PC-9 (cell line): ENCODE measurements around the gene ACACA.
"Not testable (repeated sequence)": the region's sequence is repeated elsewhere in the genome, so short reads cannot be mapped to it uniquely, and the experiment has no call there.

Source experiments
- EZH2 ChIP-seq: fragments of 200-600 bp; sonication (generic); IDR thresholded peaks from 2 replicates; pipeline ENCODE4 v1.8.0; 2017; ENCODE audit warnings: antibody characterized with exemption, low read depth
- TF ChIP-seq, protein P1 (sequence below): fragments of 200-600 bp; sonication (generic); conservative IDR thresholded peaks from 2 replicates; pipeline ENCODE4 v1.6.1; 2017; ENCODE audit warnings: mixed run types, antibody characterized with exemption, mild to moderate bottlenecking, moderate library complexity

DNA sequence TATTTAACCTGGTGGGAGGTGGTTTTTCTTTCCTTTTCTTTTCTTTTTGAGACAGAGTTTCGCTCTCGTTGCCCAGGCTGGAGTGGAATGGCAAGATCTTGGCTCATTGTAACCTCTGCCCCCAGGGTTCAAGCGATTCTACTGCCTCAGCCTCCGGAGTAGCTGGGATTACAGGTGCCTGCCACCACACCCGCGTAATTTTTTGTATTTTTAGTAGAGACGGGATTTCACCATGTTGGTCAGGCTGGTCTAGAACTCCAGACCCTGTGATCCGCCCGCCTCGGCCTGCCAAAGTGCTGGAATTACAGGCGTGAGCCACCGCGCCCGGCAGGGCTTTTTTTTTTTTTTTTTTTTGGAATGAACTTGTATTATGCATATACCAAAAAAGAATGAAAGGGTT lies 1.1 kb downstream of the ACACA start:
- TF ChIP-seq, protein P1, sequence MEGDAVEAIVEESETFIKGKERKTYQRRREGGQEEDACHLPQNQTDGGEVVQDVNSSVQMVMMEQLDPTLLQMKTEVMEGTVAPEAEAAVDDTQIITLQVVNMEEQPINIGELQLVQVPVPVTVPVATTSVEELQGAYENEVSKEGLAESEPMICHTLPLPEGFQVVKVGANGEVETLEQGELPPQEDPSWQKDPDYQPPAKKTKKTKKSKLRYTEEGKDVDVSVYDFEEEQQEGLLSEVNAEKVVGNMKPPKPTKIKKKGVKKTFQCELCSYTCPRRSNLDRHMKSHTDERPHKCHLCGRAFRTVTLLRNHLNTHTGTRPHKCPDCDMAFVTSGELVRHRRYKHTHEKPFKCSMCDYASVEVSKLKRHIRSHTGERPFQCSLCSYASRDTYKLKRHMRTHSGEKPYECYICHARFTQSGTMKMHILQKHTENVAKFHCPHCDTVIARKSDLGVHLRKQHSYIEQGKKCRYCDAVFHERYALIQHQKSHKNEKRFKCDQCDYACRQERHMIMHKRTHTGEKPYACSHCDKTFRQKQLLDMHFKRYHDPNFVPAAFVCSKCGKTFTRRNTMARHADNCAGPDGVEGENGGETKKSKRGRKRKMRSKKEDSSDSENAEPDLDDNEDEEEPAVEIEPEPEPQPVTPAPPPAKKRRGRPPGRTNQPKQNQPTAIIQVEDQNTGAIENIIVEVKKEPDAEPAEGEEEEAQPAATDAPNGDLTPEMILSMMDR = not testable (repeated sequence)
- not testable (repeated sequence) for TF ChIP-seq EZH2
